Neural progenitor cell (in vitro differentiated cells): ENCODE measurements around the gene GABRR3.

ENCODE experiments used
- EZH2phosphoT487 ChIP-seq: fragments of 200-600 bp; sonication (generic); IDR thresholded peaks from 2 replicates; pipeline ENCODE4 v1.6.1; 2017; ENCODE audit warnings: antibody characterized with exemption
- TF ChIP-seq, protein P1 (sequence below): fragments of 200-600 bp; sonication (generic); IDR thresholded peaks from 2 replicates; pipeline ENCODE4 v1.5.1; 2017; ENCODE audit warnings: antibody characterized with exemption, mild to moderate bottlenecking

- TF ChIP-seq, protein P1, sequence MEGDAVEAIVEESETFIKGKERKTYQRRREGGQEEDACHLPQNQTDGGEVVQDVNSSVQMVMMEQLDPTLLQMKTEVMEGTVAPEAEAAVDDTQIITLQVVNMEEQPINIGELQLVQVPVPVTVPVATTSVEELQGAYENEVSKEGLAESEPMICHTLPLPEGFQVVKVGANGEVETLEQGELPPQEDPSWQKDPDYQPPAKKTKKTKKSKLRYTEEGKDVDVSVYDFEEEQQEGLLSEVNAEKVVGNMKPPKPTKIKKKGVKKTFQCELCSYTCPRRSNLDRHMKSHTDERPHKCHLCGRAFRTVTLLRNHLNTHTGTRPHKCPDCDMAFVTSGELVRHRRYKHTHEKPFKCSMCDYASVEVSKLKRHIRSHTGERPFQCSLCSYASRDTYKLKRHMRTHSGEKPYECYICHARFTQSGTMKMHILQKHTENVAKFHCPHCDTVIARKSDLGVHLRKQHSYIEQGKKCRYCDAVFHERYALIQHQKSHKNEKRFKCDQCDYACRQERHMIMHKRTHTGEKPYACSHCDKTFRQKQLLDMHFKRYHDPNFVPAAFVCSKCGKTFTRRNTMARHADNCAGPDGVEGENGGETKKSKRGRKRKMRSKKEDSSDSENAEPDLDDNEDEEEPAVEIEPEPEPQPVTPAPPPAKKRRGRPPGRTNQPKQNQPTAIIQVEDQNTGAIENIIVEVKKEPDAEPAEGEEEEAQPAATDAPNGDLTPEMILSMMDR = no peak
- no peak for TF ChIP-seq EZH2phosphoT487
Observed at GRCh38 chr3:98027085-98027446, 8.0 kb downstream of the GABRR3 start.
